Thyroid gland (tissue), 4 donors: ENCODE data around the gene PORCN. TPM values are rescaled to one million over a fixed set of nuclear protein-coding genes. Genes with fewer than 3 reads are reported as not detected.

Experiments
- DNase-seq, 2 donors: peaks; one replicate each; pipeline ENCODE4 v3.0.0-alpha.2; 2019
- H3K27ac ChIP-seq, 3 donors: fragments of 200-600 bp; sonication (generic); 1 replicate in 2 of 3; 2 replicates in 1 of 3; pipeline ENCODE4 v1.5.1; 2016 to 2019; ENCODE audit warnings: mild to moderate bottlenecking in 1 of 3, moderate library complexity in 1 of 3
- H3K27me3 ChIP-seq: fragments of 200-600 bp; sonication (generic); one replicate; pipeline ENCODE4 v1.5.1; 2019
- H3K36me3 ChIP-seq, 2 donors: fragments of 200-600 bp; sonication (generic); one replicate each; pipeline ENCODE4 v1.5.1; 2016 to 2019
- H3K4me1 ChIP-seq, 2 donors: fragments of 200-600 bp; sonication (generic); one replicate each; pipeline ENCODE4 v1.5.1; 2017 to 2019
- H3K4me3 ChIP-seq, 3 donors: fragments of 200-600 bp; sonication (generic); replicated peaks in 1 of 3; 1 replicate in 2 of 3; 2 replicates in 1 of 3; pipeline ENCODE4 v1.5.1; 2016; ENCODE audit warnings: mild to moderate bottlenecking in 1 of 3
- H3K9me3 ChIP-seq: fragments of 200-600 bp; sonication (generic); one replicate; pipeline ENCODE4 v1.5.1; 2017
- CTCF ChIP-seq, 6 experiments: fragments of 200-600 bp in 3 of 6; fragments of 450-650 bp in 3 of 6; sonication (generic) in 3 of 6; IDR thresholded peaks; one replicate each; pipeline ENCODE4 v1.5.1; 2016 to 2019; ENCODE audit warnings: antibody characterized with exemption in 6 of 6, mild to moderate bottlenecking in 2 of 6, inconsistent platforms in 1 of 6, moderate library complexity in 1 of 6
- POLR2A ChIP-seq, 2 donors: fragments of 450-650 bp; IDR thresholded peaks; one replicate each; pipeline ENCODE4 v1.6.1; 2017; ENCODE audit warnings: antibody characterized with exemption in 2 of 2, mild to moderate bottlenecking in 2 of 2, moderate library complexity in 1 of 2
- WGBS, 2 donors: methylation state at CpG; one replicate each; pipeline ENCODE4 v1.1.5; 2017; 5-methylcytosine and 5-hydroxymethylcytosine counted together
- intact Hi-C: fragments of 100-400 bp; cut with DNase I; formaldehyde crosslinking; loops from one replicate; pipeline ENCODE4 v1.15.1; 2023
- total RNA-seq, 4 donors: library from RNA; depleted of rRNA; stranded (reverse); fragments of >200 nt; gene quantifications; one replicate each; pipeline ENCODE4 v1.2.3, GENCODE V29; 2016

PORCN gene
- total RNA-seq, 4 donors from 2014 or later, result 14.5 to 36.4 (median 21.4) TPM

- no peaks in the 10 kb centered on the region for H3K9me3 ChIP-seq
- intact Hi-C loops, result no loop called here
Observed at GRCh38 chrX:48492293-48492910, 16.4 kb upstream of the PORCN start.

GRCh38 chrX:48493890-48494364 lies 14.9 kb upstream of the PORCN start:
- Histone ChIP-seq H3K27me3 (no peaks in the 10 kb centered on the region), H3K36me3 (no peaks in the 10 kb centered on the region), H3K4me1 (no peaks in the 10 kb centered on the region), H3K4me3 (no peak overlapping the region), H3K27ac (no peak overlapping the region), H3K9me3 (no peaks in the 10 kb centered on the region)
- TF ChIP-seq CTCF (IDR thresholded peaks at IDR 0.05), result peak in 3 of 6 experiments; percentile 19 to 34 (median 32)
- TF ChIP-seq POLR2A (IDR thresholded peaks at IDR 0.05), result no peak
- DNase-seq, result peak; percentile 61 to 72
- intact Hi-C loops, result no loop called here
- 9 to 21% methylated on average over 5 to 6 of the region's 10 CpGs for WGBS, 2 donors

More at GRCh38 chrX:48492293-48492910, 16.4 kb upstream of the PORCN start:
- Histone ChIP-seq H3K27ac (no peak overlapping the region), H3K36me3 (no peaks in the 10 kb centered on the region), H3K4me1 (no peaks in the 10 kb centered on the region), H3K4me3 (no peak overlapping the region), H3K27me3 (no peaks in the 10 kb centered on the region)
- DNase-seq, result no peak
- no peak for TF ChIP-seq POLR2A (IDR thresholded peaks at IDR 0.05)
- no peak for TF ChIP-seq CTCF (IDR thresholded peaks at IDR 0.05)
- 64 to 76% methylated on average over 3 to 4 of the region's 7 CpGs for WGBS, 2 donors

- intact Hi-C loops, result no loop called here
- no peak for TF ChIP-seq POLR2A (IDR thresholded peaks at IDR 0.05)
- TF ChIP-seq CTCF (IDR thresholded peaks at IDR 0.05), result no peak
- no peak for DNase-seq
- H3K4me1 ChIP-seq, result no peaks in the 10 kb centered on the region
- H3K9me3 ChIP-seq, result no peaks in the 10 kb centered on the region
- no peaks in the 10 kb centered on the region for H3K36me3 ChIP-seq
- H3K27ac ChIP-seq, result no peak overlapping the region
- no peak overlapping the region for H3K4me3 ChIP-seq
- 42 to 88% methylated on average over 1 to 4 of the region's 4 CpGs for WGBS, 2 donors
- H3K27me3 ChIP-seq, result no peaks in the 10 kb centered on the region
Observed at GRCh38 chrX:48496660-48497059, 12.1 kb upstream of the PORCN start.

- Histone ChIP-seq H3K9me3 (no peaks in the 10 kb centered on the region), H3K4me1 (no peaks in the 10 kb centered on the region), H3K27ac (no peak overlapping the region), H3K27me3 (no peaks in the 10 kb centered on the region), H3K4me3 (no peak overlapping the region), H3K36me3 (no peaks in the 10 kb centered on the region)
- TF ChIP-seq POLR2A (IDR thresholded peaks at IDR 0.05) (no peak), CTCF (IDR thresholded peaks at IDR 0.05) (no peak)
- intact Hi-C loops, result no loop called here
- no peak for DNase-seq
- WGBS, 2 donors, result 33 to 62% methylated on average over 1 to 4 of the region's 5 CpGs
Observed at GRCh38 chrX:48497871-48498270, 10.9 kb upstream of the PORCN start.

- Histone ChIP-seq H3K27ac (no peak overlapping the region), H3K4me3 (no peak overlapping the region), H3K27me3 (no peaks in the 10 kb centered on the region), H3K36me3 (no peaks in the 10 kb centered on the region), H3K4me1 (no peaks in the 10 kb centered on the region), H3K9me3 (no peaks in the 10 kb centered on the region)
- intact Hi-C loops, result no loop called here
- 68 to 69% methylated on average over 6 of the region's 6 CpGs for WGBS, 2 donors
- TF ChIP-seq CTCF (IDR thresholded peaks at IDR 0.05) (no peak), POLR2A (IDR thresholded peaks at IDR 0.05) (no peak)
- no peak for DNase-seq
Observed at GRCh38 chrX:48498374-48498809, 10.4 kb upstream of the PORCN start.
